SK-N-SH treated with all-trans-retinoic acid at 6 μM for 48 hours (cell line): ENCODE measurements around the gene FRMPD2.

Experiments
- ATAC-seq: fragments of 200-7000 bp; cut with Tn5 transposase; 3 replicates; pipeline ENCODE4 v1.9.1; 2020; ENCODE audit warnings: mild to moderate bottlenecking, moderate library complexity
- BACH2 ChIP-seq: fragments of 250-450 bp; sonication (Bioruptor Pico); IDR thresholded peaks from 2 replicates; pipeline ENCODE4 v1.9.0; 2021; ENCODE audit warnings: mild to moderate bottlenecking, borderline replicate concordance
- CREB5 ChIP-seq: fragments of 250-450 bp; sonication (Bioruptor Pico); IDR thresholded peaks from 2 replicates; pipeline ENCODE4 v1.5.1; 2020; ENCODE audit warnings: low read depth, mild to moderate bottlenecking, moderate library complexity
- CSDC2 ChIP-seq: fragments of 250-450 bp; sonication (Bioruptor Pico); IDR thresholded peaks from 2 replicates; pipeline ENCODE4 v1.5.0; 2020; ENCODE audit warnings: mild to moderate bottlenecking, moderate library complexity
- CSRNP3 ChIP-seq: fragments of 250-450 bp; sonication (Bioruptor Pico); IDR thresholded peaks from 2 replicates; pipeline ENCODE4 v1.5.1; 2021; ENCODE audit warnings: mild to moderate bottlenecking, moderate library complexity
- ESRRG ChIP-seq: fragments of 250-450 bp; sonication (Bioruptor Pico); IDR thresholded peaks from 2 replicates; pipeline ENCODE4 v1.6.1; 2021; ENCODE audit warnings: mild to moderate bottlenecking
- OSR1 ChIP-seq: fragments of 250-450 bp; sonication (Bioruptor Pico); IDR thresholded peaks from 2 replicates; pipeline ENCODE4 v1.8.0; 2022; ENCODE audit warnings: moderate library complexity, mild to moderate bottlenecking, inconsistent platforms
- PATZ1 ChIP-seq: fragments of 250-450 bp; sonication (Bioruptor Pico); IDR thresholded peaks from 2 replicates; pipeline ENCODE4 v1.8.0; 2020; ENCODE audit warnings: mild to moderate bottlenecking, moderate library complexity, borderline replicate concordance
- POU6F1 ChIP-seq: fragments of 250-450 bp; sonication (Bioruptor Pico); IDR thresholded peaks from 2 replicates; pipeline ENCODE4 v1.8.0; 2021; ENCODE audit warnings: low read depth, mild to moderate bottlenecking, moderate library complexity, borderline replicate concordance
- PPARA ChIP-seq: fragments of 250-450 bp; sonication (Bioruptor Pico); IDR thresholded peaks from 2 replicates; pipeline ENCODE4 v1.5.0; 2020; ENCODE audit warnings: mild to moderate bottlenecking, borderline replicate concordance
- TOX ChIP-seq: fragments of 250-450 bp; sonication (Bioruptor Pico); IDR thresholded peaks from 2 replicates; pipeline ENCODE4 v1.8.0; 2021; ENCODE audit warnings: mild to moderate bottlenecking, moderate library complexity, borderline replicate concordance
- TSHZ2 ChIP-seq: fragments of 250-450 bp; sonication (Bioruptor Pico); IDR thresholded peaks from 2 replicates; pipeline ENCODE4 v1.5.0; 2020; ENCODE audit warnings: mild to moderate bottlenecking, moderate library complexity
- ZNF70 ChIP-seq: fragments of 450-650 bp; formaldehyde crosslinking; IDR thresholded peaks from 2 replicates; pipeline ENCODE4 v1.5.0; 2020; ENCODE audit warnings: mild to moderate bottlenecking, moderate library complexity

FRMPD2 gene

GRCh38 chr10:48195803-48196202, 78.7 kb downstream of the FRMPD2 start:
- ATAC-seq: no peak
- TF ChIP-seq CSDC2 (CRISPR knock-in tag) (no peak), PPARA (CRISPR knock-in tag) (no peak), CSRNP3 (CRISPR knock-in tag) (no peak), ESRRG (CRISPR knock-in tag) (no peak), TOX (CRISPR knock-in tag) (no peak), OSR1 (CRISPR knock-in tag) (no peak)

- TF ChIP-seq CREB5 (CRISPR knock-in tag): no peak
- no peak for TF ChIP-seq BACH2 (CRISPR knock-in tag)
- no peak for TF ChIP-seq PPARA (CRISPR knock-in tag)
- no peak for TF ChIP-seq PATZ1
- no peak for TF ChIP-seq POU6F1
- no peak for TF ChIP-seq OSR1 (CRISPR knock-in tag)
- TF ChIP-seq, all 23 proteins: peak for 0
- no peak for ATAC-seq
These were observed 79.7 kb downstream of the FRMPD2 start for GRCh38 chr10:48194830-48195229.

- no peak for ATAC-seq
- no peak for TF ChIP-seq ZNF70
- TF ChIP-seq TSHZ2: no peak
These were observed 80.9 kb downstream of the FRMPD2 start for GRCh38 chr10:48193556-48193955.

- no peak for TF ChIP-seq TSHZ2
- no peak for TF ChIP-seq ZNF70
- TF ChIP-seq, all 23 proteins: peak for 0
- ATAC-seq: no peak
These were observed 81.5 kb downstream of the FRMPD2 start for GRCh38 chr10:48192881-48193450.
